ENCODE data around the gene MIA2. TPM values are rescaled to one million over a fixed set of nuclear protein-coding genes. Genes with fewer than 3 reads are reported as not detected.

MIA2 gene
- total RNA-seq, 1 experiment from 2014 or later, result 22.2 TPM

GRCh38 chr14:39369029-39369428 is 135.3 kb downstream of the MIA2 start:
- DNase-seq (ENCODE audit: low spot score), result no peak
- in situ Hi-C loops (cut with HindIII; ENCODE audit: low sequenced_read_pairs), result no loop called here

GRCh38 chr14:39370415-39370814 is 136.7 kb downstream of the MIA2 start:
- no peak for DNase-seq (ENCODE audit: low spot score)
- in situ Hi-C loops (cut with HindIII; ENCODE audit: low sequenced_read_pairs), result no loop called here

GRCh38 chr14:39372656-39373055 is 138.9 kb downstream of the MIA2 start:
- in situ Hi-C loops (cut with HindIII; ENCODE audit: low sequenced_read_pairs), result no loop called here
- no peak for DNase-seq (ENCODE audit: low spot score)

- in situ Hi-C loops (cut with HindIII; ENCODE audit: low sequenced_read_pairs), result no loop called here
- DNase-seq (ENCODE audit: low spot score), result no peak
These were observed 141.1 kb downstream of the MIA2 start for GRCh38 chr14:39374851-39375250.

- in situ Hi-C loops (cut with HindIII; ENCODE audit: low sequenced_read_pairs), result no loop called here
- DNase-seq (ENCODE audit: low spot score), result no peak
These were observed 143.1 kb downstream of the MIA2 start for GRCh38 chr14:39376667-39377403.

- in situ Hi-C loops (cut with HindIII; ENCODE audit: low sequenced_read_pairs), result no loop called here
- DNase-seq (ENCODE audit: low spot score), result no peak
These were observed 147.7 kb downstream of the MIA2 start for GRCh38 chr14:39381366-39381765.

- in situ Hi-C loops (cut with HindIII; ENCODE audit: low sequenced_read_pairs), result no loop called here
- DNase-seq (ENCODE audit: low spot score), result no peak
These were observed 148.7 kb downstream of the MIA2 start for GRCh38 chr14:39382463-39382862.

- DNase-seq (ENCODE audit: low spot score), result no peak
- in situ Hi-C loops (cut with HindIII; ENCODE audit: low sequenced_read_pairs), result no loop called here
These were observed 149.4 kb downstream of the MIA2 start for GRCh38 chr14:39383026-39383660.

- in situ Hi-C loops (cut with HindIII; ENCODE audit: low sequenced_read_pairs), result no loop called here
- no peak for DNase-seq (ENCODE audit: low spot score)
These were observed 150.0 kb downstream of the MIA2 start for GRCh38 chr14:39383741-39384140.

GRCh38 chr14:39384177-39384576 is 150.5 kb downstream of the MIA2 start:
- in situ Hi-C loops (cut with HindIII; ENCODE audit: low sequenced_read_pairs), result no loop called here
- DNase-seq (ENCODE audit: low spot score), result no peak

GRCh38 chr14:39393289-39393688 is 159.6 kb downstream of the MIA2 start:
- in situ Hi-C loops (cut with HindIII; ENCODE audit: low sequenced_read_pairs), result no loop called here
- no peak for DNase-seq (ENCODE audit: low spot score)

- in situ Hi-C loops (cut with HindIII; ENCODE audit: low sequenced_read_pairs), result no loop called here
These were observed 162.0 kb downstream of the MIA2 start for GRCh38 chr14:39395555-39396254.

GRCh38 chr14:39396448-39396847 is 162.7 kb downstream of the MIA2 start:
- DNase-seq (ENCODE audit: low spot score), result no peak
- in situ Hi-C loops (cut with HindIII; ENCODE audit: low sequenced_read_pairs), result no loop called here

More at GRCh38 chr14:39395555-39396254, 162.0 kb downstream of the MIA2 start:
- DNase-seq (ENCODE audit: low spot score), result no peak

- in situ Hi-C loops (cut with HindIII; ENCODE audit: low sequenced_read_pairs), result no loop called here
- DNase-seq (ENCODE audit: low spot score), result no peak
These were observed 164.7 kb downstream of the MIA2 start for GRCh38 chr14:39398382-39398781.

GRCh38 chr14:39406560-39406959 is 172.8 kb downstream of the MIA2 start:
- DNase-seq (ENCODE audit: low spot score), result no peak
- in situ Hi-C loops (cut with HindIII; ENCODE audit: low sequenced_read_pairs), result no loop called here

GRCh38 chr14:39416072-39416471 is 182.4 kb downstream of the MIA2 start:
- in situ Hi-C loops (cut with HindIII; ENCODE audit: low sequenced_read_pairs), result no loop called here
- DNase-seq (ENCODE audit: low spot score), result no peak

- no peak for DNase-seq (ENCODE audit: low spot score)
- in situ Hi-C loops (cut with HindIII; ENCODE audit: low sequenced_read_pairs), result no loop called here
These were observed 183.3 kb downstream of the MIA2 start for GRCh38 chr14:39417014-39417413.

- in situ Hi-C loops (cut with HindIII; ENCODE audit: low sequenced_read_pairs), result no loop called here
- no peak for DNase-seq (ENCODE audit: low spot score)
These were observed 185.6 kb downstream of the MIA2 start for GRCh38 chr14:39419272-39419671.

- in situ Hi-C loops (cut with HindIII; ENCODE audit: low sequenced_read_pairs), result no loop called here
These were observed 188.5 kb downstream of the MIA2 start for GRCh38 chr14:39422243-39422642.

GRCh38 chr14:39423793-39424192 is 190.1 kb downstream of the MIA2 start:
- no peak for DNase-seq (ENCODE audit: low spot score)
- in situ Hi-C loops (cut with HindIII; ENCODE audit: low sequenced_read_pairs), result no loop called here

More at GRCh38 chr14:39422243-39422642, 188.5 kb downstream of the MIA2 start:
- DNase-seq (ENCODE audit: low spot score), result no peak

All from G401 (cell line).